Measurements from ENCODE around the gene WDR88.

WDR88 gene

GRCh38 chr19:33207903-33208302, 76.0 kb downstream of the WDR88 start:
- TF ChIP-seq FOXP2 (optimal IDR thresholded peaks at IDR 0.05; ENCODE audit: borderline replicate concordance, extremely low read depth, extremely low read length, insufficient read depth) (no peak), TAF1 (IDR thresholded peaks at IDR 0.05; ENCODE audit: borderline replicate concordance, insufficient read depth, low read length) (no peak), POLR2AphosphoS5 (IDR thresholded peaks at IDR 0.05; ENCODE audit: low read depth, low read length) (no peak), SIN3A (IDR thresholded peaks at IDR 0.05; ENCODE audit: borderline replicate concordance, insufficient read depth, low read length) (no peak)
- TF ChIP-seq, protein P1, sequence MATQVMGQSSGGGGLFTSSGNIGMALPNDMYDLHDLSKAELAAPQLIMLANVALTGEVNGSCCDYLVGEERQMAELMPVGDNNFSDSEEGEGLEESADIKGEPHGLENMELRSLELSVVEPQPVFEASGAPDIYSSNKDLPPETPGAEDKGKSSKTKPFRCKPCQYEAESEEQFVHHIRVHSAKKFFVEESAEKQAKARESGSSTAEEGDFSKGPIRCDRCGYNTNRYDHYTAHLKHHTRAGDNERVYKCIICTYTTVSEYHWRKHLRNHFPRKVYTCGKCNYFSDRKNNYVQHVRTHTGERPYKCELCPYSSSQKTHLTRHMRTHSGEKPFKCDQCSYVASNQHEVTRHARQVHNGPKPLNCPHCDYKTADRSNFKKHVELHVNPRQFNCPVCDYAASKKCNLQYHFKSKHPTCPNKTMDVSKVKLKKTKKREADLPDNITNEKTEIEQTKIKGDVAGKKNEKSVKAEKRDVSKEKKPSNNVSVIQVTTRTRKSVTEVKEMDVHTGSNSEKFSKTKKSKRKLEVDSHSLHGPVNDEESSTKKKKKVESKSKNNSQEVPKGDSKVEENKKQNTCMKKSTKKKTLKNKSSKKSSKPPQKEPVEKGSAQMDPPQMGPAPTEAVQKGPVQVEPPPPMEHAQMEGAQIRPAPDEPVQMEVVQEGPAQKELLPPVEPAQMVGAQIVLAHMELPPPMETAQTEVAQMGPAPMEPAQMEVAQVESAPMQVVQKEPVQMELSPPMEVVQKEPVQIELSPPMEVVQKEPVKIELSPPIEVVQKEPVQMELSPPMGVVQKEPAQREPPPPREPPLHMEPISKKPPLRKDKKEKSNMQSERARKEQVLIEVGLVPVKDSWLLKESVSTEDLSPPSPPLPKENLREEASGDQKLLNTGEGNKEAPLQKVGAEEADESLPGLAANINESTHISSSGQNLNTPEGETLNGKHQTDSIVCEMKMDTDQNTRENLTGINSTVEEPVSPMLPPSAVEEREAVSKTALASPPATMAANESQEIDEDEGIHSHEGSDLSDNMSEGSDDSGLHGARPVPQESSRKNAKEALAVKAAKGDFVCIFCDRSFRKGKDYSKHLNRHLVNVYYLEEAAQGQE (IDR thresholded peaks at IDR 0.05; ENCODE audit: insufficient read depth in 1 of 2, low read depth in 2 of 2, low read length in 2 of 2) = no peak

DNA sequence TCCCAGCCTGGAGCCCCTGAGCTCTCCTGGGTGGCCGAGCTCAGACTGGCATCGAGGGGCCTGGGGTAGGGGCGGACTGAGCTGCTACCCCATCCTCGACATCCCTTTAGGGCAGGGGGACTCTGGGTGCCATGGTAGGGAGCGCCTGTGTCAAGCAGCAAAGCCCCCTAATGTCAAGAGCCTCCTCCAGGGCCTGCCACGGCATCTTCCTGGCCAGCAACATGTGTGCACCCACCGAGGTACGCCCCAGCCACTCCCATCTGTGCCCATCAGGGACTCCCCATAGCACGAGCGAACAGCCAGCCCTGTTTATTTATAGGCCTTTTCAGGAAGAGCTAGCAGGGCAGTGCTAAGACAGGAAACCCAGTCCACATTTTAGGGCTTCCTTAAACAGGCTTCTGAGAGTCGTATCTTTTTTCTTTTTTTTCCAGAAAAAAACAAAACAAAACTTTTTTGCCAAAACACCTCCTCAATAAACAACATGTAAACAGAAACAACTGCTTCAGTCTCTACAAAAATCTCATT, 76.5 kb downstream of the WDR88 start:
- TF ChIP-seq TAF1 (IDR thresholded peaks at IDR 0.05; ENCODE audit: borderline replicate concordance, insufficient read depth, low read length) = no peak
- TF ChIP-seq FOXP2 (optimal IDR thresholded peaks at IDR 0.05; ENCODE audit: borderline replicate concordance, extremely low read depth, extremely low read length, insufficient read depth) = no peak
- TF ChIP-seq SIN3A (IDR thresholded peaks at IDR 0.05; ENCODE audit: borderline replicate concordance, insufficient read depth, low read length) = no peak
- TF ChIP-seq, protein P1 (IDR thresholded peaks at IDR 0.05; ENCODE audit: insufficient read depth in 1 of 2, low read depth in 2 of 2, low read length in 2 of 2) = no peak
- no peak for TF ChIP-seq POLR2AphosphoS5 (IDR thresholded peaks at IDR 0.05; ENCODE audit: low read depth, low read length)

- TF ChIP-seq SIN3A (IDR thresholded peaks at IDR 0.05; ENCODE audit: borderline replicate concordance, insufficient read depth, low read length) (no peak), POLR2AphosphoS5 (IDR thresholded peaks at IDR 0.05; ENCODE audit: low read depth, low read length) (no peak), TAF1 (IDR thresholded peaks at IDR 0.05; ENCODE audit: borderline replicate concordance, insufficient read depth, low read length) (no peak), FOXP2 (optimal IDR thresholded peaks at IDR 0.05; ENCODE audit: borderline replicate concordance, extremely low read depth, extremely low read length, insufficient read depth) (no peak)
- TF ChIP-seq, protein P1 (IDR thresholded peaks at IDR 0.05; ENCODE audit: insufficient read depth in 1 of 2, low read depth in 2 of 2, low read length in 2 of 2) = no peak
Measured at GRCh38 chr19:33208904-33209849, 77.3 kb downstream of the WDR88 start.

DNA sequence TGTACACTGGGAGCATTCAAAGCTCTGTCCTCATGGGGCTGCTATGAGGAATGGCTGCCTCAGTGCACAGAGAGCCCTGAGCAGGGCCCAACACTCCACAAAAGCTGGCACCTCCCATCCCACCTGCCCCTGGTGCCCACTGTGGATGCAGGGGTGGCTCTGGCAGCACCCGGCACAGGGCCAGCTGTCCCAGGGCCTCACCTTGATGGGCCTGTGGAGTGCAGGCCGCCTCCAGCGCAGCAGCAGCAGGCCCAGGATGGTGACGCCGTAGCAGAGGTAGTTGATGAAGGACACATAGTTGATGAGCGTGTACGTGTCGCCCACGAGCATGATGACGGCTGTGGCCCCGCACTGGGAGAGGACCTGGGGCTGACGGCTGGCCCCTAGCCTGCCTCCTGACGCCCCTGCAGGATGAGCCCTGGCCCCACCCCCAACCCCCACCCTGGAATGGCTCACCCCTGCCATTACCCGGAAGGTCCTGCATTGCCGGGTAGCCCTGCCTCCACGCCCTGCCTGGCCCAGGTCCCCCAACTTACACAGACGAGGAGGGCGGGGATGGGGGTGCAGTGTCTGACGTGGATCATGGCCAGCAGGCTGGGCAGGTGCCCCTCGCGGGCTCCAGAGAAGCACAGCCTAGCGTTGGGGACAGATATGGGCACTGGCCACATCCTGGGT, 78.5 kb downstream of the WDR88 start:
- TF ChIP-seq FOXP2 (optimal IDR thresholded peaks at IDR 0.05; ENCODE audit: borderline replicate concordance, extremely low read depth, extremely low read length, insufficient read depth) (no peak), TAF1 (IDR thresholded peaks at IDR 0.05; ENCODE audit: borderline replicate concordance, insufficient read depth, low read length) (no peak), POLR2AphosphoS5 (IDR thresholded peaks at IDR 0.05; ENCODE audit: low read depth, low read length) (no peak), SIN3A (IDR thresholded peaks at IDR 0.05; ENCODE audit: borderline replicate concordance, insufficient read depth, low read length) (no peak)
- TF ChIP-seq, protein P1 (IDR thresholded peaks at IDR 0.05; ENCODE audit: insufficient read depth in 1 of 2, low read depth in 2 of 2, low read length in 2 of 2) = no peak
